Stimulated activated naive CD4-positive, alpha-beta T cell treated with Interleukin-2 at 50 U/mL for 16 hours (primary cell): ENCODE measurements around the gene RNU2-63P.
A peak's percentile ranks its signal among the peaks of the same experiment; 100 is the strongest.
"Not testable (repeated sequence)": the region's sequence is repeated elsewhere in the genome, so short reads cannot be mapped to it uniquely, and the experiment has no call there.

ENCODE experiments used
- DNase-seq: peaks from one replicate; lab custom pipeline; 2025; lab: John Stamatoyannopoulos, UW

Gene RNU2-63P

GRCh38 chr2:88028931-88029330 is 12.6 kb upstream of the RNU2-63P start:
- no peak for DNase-seq

DNA sequence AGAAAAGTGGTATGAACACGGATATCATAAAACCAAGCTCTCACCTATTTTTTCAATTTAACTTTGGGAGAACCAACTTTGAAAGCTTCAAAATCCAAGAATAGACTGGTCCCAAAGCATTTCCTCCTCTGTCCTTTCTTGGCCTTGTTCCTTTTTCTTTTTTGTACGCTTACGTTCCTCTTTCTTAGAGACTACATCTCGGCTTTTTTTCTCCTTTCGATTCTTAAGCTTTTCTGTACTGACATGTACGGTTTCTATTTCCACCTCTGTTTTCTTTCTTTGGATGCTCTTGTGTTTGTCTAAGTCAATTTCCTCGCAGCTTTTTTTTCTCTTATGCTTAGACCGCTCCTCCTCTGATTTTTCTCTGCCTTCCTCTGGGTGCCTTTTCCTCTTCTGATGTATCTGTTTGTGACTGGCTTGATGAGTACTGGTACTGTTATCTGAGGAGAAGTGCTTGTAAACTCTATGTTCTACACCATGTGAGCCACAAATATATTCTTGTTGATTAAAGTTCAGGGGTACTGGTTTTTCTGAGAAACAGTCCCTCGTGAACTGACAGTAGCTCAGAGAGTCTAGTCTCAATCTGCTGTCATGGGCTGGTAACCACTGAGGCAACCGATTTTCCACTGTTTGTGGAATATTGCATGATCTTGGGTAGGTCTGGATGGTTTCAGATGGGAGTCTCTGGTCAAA is 11.5 kb upstream of the RNU2-63P start:
- no peak for DNase-seq

DNA sequence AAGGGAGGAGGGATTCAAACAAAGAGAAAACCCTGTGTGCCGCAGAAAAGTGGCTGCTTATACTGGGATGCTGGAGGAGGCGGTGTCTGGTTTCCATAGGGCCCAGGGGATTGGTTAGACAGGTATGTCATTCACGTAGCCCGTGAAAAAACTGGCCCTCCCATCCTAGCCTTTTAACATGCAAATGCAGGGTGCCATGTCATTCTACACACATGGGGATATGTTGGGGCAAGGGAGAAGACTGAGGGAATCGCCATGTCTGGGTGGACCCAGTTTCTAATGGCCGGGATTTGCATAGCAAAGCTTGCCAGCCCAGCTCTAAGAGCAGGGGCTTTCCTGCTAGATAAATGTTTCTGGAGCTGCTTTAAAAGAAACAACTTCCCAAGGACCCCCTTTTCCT is 8.2 kb upstream of the RNU2-63P start:
- no peak for DNase-seq

DNA sequence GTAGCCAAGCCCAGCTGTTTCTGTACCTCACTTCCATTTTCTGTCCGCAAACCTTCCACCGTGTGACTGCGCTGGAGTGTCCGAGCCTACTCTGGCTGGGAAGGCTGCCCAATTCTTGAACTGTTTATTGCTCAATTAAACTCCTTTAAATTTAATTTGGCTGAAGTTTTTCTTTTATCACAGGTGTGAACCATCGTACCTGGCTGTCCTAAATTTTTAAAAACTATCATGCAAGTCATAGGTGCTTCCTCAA is 6.2 kb upstream of the RNU2-63P start:
- DNase-seq, result no peak

DNA sequence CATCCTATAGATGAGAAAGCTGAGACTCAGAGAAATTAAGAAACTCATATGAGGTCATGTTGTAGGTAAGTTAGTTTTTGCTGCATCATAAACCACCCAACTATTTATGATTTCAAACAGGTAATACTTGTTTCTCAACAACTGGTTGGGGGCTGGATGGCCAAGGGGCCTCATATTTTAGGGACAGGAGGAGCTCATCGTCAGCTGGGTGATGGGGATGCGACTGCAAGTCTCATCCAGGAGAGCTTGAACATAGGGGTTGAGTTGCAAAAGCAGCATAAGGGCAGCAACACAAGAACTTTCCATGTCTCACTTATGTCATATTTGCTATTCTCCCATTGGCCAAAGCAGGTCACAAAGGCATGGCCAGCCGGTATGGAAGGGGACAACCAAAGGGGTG is 3.6 kb upstream of the RNU2-63P start:
- DNase-seq, result no peak

- no peak for DNase-seq
Observed at GRCh38 chr2:88018909-88019308, 2.6 kb upstream of the RNU2-63P start.

- DNase-seq, result not testable (repeated sequence)
Observed at GRCh38 chr2:88018077-88018805, 1.9 kb upstream of the RNU2-63P start.

DNA sequence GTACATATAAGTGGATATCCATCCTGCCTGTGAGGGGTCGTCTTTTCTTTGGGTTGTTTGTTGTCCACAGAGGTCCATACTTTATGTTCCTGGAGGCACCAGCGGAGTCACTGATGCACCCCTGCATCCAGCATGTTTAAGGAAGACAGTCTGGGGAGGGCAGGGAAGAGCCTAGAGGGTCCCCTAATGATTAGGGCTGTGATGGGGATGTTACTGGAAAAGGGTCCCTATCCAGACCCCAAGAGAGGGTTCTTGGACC is 1.4 kb upstream of the RNU2-63P start:
- DNase-seq, result not testable (repeated sequence)

- peak; percentile 66 for DNase-seq
Observed at GRCh38 chr2:88016960-88017779, 823 bp upstream of the RNU2-63P start.

DNA sequence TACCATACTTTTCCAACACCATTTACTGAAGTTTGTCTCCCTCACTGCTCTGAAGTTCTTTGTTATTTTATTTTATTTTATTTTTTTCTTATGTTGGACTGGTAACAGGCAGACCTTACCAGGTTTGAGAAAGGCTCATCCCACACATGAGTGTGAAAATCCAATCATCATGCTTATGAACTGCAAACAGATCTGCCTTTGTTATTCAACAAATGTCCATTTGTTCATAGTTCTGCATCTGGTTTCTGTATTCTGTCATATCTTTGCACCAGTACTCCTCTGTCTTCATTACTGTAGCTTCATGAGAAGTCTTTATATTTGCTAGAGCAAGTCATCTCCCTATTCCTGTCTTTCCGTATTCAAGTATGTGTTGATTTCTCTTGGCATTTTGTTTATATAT is 5.3 kb downstream of the RNU2-63P start:
- no peak for DNase-seq

- DNase-seq, result no peak
Observed at GRCh38 chr2:88010136-88010535, 6.2 kb downstream of the RNU2-63P start.

GRCh38 chr2:88006912-88007439 is 9.4 kb downstream of the RNU2-63P start:
- DNase-seq, result no peak

DNA sequence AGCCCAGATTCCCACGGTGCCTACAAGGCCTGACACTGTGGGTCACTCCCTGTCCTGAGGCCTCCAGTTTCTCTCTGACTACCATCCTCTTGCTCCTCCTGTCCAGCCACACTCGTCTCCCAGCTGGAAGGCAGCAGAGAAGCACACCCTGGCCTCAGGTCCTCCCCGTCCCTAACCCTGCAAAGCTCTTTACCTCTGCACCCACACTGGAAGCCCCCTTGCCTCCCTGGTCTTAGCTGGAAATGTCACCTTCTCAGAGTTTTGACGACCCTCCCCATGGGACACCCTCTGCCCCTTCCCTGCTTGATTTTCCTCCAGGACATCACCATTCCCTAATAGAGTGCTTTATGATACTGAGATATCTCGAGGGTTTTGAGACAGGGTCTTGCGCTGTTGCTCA is 10.6 kb downstream of the RNU2-63P start:
- DNase-seq, result no peak

DNA sequence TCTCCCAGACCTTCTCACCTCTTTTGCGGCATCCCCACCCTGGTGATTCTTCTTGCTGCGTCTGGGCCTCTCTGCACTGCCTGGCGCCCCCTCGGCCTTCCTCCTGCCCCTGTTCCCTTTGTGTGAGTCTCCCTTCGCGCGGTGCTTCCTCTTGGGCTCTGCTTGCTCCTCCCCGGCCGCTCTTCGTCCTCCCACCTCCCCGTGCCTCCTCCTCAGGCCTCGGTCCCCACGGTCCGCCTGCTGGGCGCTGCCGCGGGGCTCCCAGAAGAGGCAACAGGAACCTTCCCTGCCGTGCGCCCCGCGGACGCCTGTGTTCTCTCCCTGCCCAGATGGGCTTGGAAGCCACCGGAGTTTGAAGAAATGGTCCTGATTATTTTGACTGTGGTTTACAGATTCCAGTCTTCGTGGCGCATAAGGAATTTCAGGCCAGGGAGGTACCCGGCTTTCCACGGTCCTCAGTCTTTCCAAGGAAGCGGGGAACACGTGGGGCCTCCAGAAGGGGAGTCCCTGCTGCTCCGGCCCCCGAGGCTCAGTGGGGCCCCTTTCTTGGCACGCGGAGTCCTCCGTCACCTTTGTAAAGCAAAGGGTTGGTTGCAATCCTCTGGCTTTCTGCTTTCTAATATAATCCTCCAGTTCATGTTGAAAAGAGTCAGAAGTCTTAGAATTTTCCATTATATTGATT is 13.1 kb downstream of the RNU2-63P start:
- no peak for DNase-seq

GRCh38 chr2:88002359-88002707 is 14.0 kb downstream of the RNU2-63P start:
- no peak for DNase-seq

DNA sequence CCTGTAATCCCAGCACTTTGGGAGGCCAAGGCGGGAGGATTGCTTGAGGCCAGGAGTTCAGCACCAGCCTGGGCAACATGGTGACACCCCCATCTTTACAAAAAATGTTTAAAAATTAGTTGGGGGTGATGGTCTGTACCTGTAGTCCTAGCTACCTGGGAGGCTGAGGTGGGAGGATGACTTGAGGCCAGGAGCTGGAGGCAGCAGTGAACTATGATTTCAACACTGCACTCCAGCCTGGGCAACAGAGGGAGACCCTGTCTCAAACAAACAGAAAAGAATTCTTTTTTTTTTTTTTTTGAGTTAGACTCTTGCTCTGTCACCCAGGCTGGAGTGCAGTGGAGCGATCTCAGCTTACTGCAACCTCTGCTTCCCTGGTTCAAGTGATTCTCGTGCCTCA is 15.9 kb downstream of the RNU2-63P start:
- not testable (repeated sequence) for DNase-seq

- DNase-seq, result no peak
Observed at GRCh38 chr2:87996570-87996969, 19.8 kb downstream of the RNU2-63P start.

GRCh38 chr2:87995756-87996155 is 20.6 kb downstream of the RNU2-63P start:
- no peak for DNase-seq

DNA sequence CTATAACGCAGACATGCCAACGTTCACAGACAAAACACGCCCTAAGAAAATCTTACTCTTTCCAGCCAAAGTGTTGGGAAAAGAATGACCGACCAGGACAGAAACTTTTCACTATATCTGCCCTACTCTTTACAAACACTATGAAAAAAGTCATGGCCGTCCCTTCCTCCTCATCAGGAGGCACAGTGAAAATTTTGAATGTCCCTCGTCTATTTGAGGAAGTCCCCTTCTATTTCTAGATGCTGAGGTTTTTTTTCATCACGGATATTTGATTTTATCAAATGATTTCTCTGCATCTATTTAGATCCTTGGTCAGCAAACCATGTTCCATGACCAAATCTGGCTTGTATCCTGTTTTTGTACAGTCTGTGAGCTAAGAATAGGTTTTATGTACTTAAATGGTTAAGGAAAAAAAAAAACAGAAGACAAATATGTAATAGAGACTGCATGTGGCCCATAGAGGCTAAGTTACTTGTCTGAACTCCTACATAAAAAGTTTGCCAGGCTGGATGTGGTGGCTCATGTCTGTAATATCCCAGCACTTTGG is 22.0 kb downstream of the RNU2-63P start:
- DNase-seq, result not testable (repeated sequence)

- not testable (repeated sequence) for DNase-seq
Observed at GRCh38 chr2:87992569-87992968, 23.8 kb downstream of the RNU2-63P start.

DNA sequence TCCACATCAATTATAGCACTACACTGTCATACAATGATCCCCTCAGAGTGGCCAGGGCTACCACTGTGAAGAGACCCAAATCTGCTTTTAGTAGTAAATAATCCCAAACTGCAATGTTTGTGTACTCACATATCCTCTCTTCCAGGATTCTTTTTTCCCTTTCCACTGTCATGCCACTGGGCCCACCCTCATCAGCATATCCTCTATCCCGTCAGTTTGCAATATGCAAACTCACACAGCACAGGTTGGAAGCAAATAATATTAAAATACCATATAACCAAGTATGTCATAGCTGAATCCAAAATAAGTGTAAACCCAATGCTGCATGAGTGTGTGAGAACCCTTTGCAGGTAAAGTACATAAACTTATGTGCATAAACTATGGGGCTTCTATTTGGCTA is 28.9 kb downstream of the RNU2-63P start:
- not testable (repeated sequence) for DNase-seq

- DNase-seq, result not testable (repeated sequence)
Observed at GRCh38 chr2:87985902-87986301, 30.4 kb downstream of the RNU2-63P start.
